HG03342 (cell line): Measurements from ENCODE around the gene LSM14B.
"Not testable (repeated sequence)": the region's sequence is repeated elsewhere in the genome, so short reads cannot be mapped to it uniquely, and the experiment has no call there.

Source experiments
- ATAC-seq: cut with Tn5 transposase; IDR thresholded peaks from one replicate; pipeline ENCODE4 v1.9.1; 2021; ENCODE audit warnings: mild to moderate bottlenecking, moderate library complexity; ENCODE audit not compliant: unreplicated experiment

Gene LSM14B

DNA sequence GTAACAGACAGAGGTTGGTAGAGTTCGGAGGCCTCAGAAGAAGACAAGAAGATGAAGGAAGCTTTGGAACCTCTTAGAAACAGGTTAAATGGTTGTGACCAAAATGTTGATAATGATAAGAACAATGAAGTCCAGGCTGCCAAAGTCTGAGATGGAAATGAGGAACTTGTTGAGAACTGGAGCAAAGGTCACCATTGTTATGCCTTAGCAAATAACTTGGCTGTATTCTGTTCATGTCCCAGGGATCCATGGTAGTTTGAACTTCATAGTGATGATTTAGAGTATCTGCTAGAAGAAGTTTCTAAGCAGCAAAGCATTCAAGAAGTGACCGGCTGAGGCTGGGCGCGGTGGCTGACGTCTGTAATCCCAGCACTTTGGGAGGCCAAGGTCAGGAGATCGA lies 11.1 kb upstream of the LSM14B start:
- no peak for ATAC-seq

DNA sequence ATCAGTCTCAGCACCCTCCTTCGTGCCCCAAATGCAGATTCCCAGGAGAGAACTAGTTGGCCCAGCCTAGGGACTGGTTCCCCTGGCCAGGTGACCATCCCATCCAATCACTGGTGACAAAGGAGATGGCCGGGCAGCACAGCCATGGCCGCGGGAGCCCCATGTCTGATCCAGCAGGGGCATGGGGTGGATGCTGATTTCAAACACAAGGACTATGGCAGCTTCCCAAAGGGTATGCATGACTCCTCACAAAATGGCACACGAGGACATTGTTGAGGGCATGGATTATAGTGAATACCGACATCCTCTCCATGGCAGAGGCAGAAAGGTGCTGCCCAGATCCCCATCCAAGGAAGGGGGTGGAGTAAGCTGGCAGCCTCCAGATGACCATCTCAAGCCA lies 9.9 kb upstream of the LSM14B start:
- no peak for ATAC-seq

DNA sequence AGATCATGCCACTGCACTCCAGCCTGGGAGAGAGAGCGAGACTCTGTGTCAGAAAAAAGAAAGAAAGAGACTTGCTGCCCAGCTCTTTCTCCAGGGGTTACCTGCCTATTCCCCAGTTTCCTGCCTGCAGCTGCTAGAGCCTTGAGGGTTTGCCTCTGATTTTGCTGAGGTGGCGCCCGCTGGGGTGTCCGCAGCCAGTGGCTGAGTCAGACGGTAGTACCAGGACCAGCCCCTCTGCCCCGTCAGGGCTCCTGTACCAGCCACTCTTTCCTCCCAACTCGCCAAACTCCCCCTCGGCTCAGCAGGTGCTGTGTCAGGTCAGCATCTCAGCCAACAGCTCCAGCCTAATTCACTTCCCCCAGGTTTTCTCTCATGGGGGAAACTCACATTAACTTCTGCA lies 7.4 kb upstream of the LSM14B start:
- ATAC-seq: no peak

DNA sequence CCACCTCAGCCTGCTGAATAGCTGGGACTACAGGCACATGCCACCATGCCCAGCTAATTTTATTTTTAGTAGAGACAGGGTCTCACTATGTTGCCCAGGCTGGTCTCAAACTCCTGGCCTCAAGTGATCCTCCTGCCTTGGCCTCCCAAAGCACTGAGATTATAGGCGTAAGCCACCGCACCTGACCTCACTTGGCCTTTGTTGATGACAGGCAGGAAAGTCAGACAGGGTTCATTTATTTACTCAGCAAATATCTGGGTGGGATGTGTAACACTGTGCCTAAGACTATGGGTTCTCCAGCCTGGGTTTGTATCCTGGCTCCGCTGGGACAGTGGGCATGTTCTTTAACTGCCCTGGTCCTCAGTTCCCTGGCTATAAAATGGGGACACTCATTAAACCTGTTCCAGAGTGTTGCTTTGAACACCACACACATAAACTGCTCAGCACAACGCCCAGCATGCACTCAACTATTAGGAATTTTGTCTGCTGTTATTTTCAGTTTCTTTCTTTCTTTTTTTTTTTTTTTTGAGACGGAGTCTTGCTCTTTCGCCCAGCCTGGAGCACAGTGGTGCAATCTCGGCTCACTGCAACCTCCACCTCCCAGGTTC lies 6.4 kb upstream of the LSM14B start:
- not testable (repeated sequence) for ATAC-seq

DNA sequence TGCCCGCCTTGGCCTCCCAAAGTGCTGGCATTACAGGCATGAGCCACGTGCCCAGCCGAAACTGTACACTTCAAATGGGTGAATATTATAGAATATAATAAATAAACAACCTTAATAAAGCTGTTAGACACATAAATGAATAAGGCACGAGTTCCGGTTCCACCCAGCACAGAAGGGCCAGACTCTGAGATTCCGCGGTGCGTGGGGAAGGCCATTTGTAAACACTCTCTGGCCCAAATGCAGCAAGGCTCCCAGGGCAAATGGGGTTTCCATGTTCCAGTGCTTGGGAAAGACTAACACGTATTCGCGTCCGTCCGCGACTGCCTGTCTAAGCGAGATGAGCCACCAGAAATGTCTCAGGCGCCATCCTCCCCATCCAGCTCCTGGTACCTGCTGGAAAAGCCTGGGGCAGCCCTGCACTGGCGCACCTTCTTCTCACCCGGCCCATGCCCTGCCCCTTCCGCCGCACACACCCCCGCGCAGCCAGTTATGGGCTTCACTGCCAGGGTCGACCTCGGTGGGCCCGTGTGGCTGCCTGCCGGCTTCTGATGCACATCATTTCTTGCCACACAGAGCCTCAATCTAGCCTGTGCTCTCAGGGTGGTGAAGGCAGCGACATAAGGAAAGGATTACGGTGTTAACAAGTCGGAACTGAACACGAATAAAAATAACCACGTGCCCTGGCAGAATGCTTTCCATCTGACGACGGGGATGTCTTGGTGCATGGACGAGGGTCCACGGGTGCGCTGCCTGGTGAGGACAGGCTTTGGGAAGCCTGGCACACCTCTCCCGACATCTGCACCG lies 5.5 kb upstream of the LSM14B start:
- no peak for ATAC-seq

DNA sequence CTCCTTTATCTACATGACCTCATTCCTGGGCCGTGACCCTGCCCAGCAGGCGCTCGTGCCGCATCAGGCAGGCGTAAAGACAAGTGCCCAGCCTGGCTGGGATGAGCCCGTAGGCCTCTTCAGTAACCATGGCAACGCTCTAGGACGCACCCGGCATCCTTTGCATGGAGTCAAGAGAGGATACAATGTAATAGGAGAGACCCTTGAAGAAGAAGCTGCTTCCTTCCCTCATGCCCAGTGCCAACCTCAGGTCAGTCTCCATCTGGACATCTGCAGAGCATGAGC lies 5.0 kb upstream of the LSM14B start:
- ATAC-seq: no peak

DNA sequence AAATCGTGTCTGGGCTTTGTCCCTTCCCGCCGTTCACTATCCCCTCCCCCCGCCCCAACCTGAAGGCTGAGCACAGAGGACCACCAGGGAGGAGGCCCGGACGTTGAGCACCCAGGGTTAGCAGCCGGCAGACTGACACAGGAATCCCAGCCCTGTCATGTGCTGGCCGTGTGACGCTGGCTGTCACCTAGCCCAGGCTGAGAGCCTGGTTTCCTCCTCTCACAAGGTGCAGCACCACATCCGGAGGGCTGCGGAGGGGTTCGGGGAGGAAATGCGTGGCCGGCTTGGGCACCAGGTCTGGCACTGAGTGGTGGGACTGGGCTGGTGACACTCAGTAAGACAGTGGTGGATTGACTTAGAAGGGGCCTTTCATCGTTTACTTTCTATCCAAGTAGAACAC lies 4.6 kb upstream of the LSM14B start:
- no peak for ATAC-seq

DNA sequence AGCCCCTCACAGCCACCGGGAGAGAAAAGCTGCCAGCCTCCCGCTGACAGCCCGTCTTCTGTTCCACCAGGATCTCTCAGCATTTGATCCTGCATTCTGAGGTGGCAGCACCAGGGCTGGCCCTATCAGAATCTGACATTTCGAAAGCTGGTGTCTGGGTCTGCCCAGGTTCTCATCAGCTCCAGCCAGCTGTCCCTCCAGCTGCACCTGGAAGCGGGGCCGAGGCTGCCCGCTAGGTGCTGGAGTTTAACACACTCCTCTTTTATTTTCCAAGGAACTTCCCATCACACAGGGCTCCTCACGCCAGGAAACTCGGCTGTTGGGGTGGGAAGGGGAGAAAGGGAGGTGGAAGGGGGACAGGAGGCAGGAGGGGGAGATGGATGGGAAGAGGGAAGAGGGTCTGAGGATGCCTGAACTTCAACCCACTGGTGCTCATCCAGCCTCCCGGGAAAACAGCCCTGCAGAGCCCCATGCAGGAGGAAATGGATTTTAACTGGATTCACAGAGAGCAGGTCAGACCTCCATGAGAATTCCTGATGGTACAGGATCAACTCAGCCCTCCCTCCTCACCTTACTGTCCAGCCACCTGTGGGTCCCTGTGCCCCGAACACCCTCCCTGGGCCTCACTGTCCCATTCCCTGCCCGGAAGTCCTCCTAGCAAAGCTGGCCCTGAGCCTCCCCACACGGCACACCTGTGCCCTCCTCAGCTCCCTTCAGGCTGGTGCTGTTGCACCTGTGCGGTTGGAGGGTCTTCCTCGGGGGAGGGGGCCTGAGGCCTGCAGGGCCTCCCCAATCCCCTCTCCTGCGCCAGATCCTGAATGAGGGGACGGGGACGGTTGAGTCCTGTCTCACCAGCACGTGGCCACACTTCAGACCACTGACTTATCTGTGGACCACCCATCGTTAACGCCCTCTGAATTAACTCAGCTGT lies 3.9 kb upstream of the LSM14B start:
- ATAC-seq: no peak

DNA sequence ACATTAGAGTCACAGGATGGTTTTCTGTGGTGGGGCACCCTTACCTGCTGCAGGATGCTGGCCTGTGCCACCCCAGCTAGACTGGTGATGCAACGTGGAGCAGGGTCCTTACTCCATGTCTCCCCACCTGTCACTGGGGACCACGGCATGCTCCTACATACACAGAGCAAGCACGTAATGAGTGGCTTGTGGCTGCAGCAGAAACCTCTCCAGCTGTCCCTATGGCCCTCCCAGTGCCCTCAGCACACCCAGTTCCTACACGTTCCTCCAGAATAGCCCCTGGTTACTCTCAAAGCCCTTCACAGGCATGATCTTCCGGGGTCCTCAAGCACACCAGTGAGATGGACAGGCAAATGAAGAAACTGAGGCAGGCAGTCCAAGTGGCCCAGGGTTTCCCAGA lies 3.2 kb upstream of the LSM14B start:
- no peak for ATAC-seq

DNA sequence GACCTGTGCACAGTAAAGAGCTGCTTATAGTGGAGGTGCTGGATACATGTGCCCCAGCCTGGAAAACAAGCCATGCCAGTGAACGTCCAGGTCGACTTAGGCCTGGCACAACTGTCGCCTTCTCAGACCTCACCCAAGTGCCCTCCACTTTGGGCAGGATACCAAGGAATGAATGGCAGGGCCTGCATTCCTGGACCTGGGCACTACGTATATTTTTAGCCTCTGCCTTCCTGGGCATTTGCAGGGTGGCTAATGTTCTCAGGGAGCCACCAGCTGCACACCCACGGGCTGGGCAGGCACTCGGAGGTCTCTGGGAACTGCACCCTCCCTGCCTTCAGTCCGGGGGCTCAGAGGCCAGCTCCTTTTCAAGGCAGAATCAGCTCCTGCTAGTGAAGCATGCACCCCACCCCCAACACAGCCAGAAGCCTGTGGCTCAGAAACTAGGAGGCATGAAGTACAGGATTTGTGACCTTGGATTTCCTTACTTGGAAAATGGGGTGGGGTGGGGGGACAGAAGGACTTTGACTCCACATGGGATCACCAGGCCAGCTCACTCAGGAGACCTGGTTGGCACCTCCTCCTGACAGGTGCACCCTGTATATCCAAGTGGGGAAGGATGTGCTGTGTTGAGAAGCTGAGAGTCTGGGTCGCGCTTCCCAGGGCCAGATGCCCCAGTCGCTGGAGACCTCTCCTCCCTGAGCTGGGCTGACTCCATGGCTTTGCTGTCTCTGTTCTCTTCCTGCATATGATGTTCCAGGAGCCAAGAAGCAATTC lies 2.5 kb upstream of the LSM14B start:
- ATAC-seq: no peak

DNA sequence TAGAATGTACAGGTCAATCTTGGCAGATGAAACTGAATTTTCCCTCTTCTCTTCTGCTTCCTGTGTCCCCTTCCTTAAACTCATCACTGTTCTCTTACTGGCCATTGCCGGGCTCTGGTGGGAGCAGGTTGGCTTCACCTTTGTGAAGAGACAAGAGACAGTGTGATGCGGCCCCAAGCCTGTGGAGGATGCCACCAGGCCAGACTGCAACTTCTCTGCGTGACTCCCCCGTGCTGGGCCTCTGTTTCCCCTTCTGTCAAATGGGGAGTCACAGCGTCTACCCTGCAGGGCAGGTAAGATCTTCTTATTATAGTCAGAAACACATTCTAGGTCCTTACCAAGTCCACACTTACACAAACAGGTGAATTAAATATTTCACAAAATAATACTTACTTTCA lies 1.9 kb upstream of the LSM14B start:
- ATAC-seq: no peak

DNA sequence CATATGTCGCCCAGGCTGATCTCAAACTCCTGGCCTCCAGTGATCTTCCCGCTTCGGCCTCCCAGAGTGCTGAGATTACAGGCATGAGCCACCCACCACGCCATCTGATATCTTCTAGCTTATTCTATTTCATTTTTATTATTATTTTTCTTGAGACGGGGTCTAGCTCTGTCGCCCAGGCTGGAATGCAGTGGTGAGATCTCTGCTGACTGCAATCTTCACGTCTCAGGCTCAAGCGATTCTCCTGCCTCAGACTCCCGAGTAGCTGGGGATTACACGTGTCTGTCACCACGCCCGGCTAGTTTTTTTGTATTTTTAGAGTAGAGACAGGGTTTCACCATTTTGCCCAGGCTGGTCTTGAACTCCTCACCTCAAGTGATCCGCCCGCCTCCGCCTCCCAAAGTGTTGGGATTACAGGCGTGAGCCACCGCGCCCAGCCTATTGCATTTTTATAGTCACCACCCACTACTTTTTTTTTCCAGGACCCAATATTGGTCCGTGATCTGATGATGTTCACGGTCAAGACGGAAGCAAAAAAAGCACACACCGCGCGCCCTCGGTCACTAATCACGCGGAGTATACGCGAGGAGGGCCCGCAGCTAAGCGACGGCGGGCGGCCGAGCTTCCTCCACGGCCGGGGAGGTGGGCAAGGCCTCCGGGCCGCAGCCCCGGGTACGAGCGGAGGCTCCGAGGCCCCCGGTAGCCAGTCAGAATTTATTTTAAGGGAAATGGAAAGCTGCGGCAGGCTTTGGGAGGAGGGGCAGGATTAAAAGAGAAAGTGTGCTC lies 1.1 kb upstream of the LSM14B start:
- peak; percentile 9 for ATAC-seq

DNA sequence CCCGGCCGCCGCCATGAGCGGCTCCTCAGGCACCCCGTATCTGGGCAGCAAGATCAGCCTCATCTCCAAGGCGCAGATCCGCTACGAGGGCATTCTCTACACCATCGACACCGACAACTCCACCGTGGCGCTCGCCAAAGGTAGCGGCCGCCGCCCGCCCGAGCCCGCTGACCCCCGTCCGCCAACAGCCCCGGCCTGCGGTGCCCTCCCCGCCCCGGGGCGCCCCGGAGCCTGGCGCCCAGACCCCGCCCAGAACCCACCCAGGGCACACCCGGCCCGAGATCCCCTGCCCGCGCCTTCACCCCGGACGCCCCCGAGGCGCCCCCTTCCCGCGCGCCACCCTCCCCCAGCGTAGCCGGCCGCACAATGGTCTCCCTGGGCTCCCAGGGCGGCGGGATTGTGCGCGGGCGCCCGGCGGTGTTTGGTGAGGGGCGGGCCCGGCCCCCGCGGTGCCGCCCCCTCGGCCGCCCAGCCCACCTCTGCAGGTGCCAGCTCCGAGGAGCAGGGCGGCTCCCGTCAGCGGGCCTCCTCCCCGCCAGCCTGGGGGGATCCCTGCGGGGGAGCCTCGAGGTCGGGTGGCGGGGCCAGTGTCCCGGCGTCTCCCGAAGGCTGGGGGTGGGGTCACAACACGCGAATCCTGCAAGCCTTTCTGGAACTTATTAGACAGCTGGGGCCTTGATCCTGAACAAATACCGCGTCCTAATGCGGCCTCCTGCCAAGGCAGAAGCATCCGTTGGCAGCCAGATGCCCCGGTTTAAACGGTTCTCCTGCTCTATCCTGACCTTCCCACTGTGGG lies 577 bp downstream of the LSM14B start:
- peak; percentile 11 for ATAC-seq

DNA sequence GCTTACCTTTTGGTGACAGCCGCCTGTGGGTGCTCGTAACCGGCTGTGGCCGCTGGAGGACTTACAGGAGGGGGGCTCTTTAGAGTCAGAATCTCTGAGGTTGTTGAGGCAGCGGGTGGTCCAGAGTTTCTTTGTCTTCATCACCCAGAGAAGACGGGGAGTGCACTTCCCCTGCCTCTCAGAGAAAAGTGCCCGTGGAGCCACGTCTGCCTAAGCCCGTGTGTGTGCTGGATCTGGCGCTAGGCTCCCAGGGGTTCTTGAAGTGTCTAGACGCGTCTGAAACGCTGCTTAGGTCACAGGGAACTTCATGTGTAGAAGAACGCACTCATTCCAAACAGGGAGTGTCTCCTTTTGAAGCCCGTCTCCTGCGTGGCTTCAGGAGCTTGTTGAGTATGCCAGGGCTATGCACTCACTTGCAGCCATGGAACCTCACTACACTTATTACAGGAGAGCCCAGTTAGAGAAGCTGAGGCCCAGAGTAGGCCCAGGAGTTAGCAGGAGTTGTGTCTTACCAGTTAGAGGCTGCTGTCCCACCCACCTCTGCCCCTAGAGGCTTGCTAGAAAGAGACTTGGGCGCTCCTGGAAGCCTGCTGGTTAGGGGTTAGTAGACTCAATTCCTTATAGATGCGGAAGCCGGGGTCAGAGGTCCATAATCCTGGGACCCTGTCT lies 1.3 kb downstream of the LSM14B start:
- ATAC-seq: no peak

DNA sequence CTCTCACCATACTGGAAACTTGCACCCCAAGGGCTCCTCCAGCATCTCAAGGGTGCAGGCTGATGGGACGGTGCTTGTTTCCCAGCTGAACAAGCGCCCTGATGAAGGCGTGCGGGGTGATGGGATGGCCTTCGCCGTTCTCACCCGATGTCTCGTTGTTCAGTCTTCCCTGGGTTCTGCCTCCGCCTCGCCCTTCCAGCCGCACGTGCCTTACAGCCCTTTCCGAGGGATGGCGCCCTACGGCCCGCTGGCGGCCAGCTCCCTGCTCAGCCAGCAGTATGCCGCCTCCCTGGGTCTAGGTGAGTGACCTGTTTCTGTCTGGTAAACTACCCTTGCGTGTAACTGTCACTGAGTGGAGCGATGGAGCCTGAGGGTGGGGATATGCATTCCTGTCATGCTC lies 3.9 kb downstream of the LSM14B start:
- no peak for ATAC-seq

DNA sequence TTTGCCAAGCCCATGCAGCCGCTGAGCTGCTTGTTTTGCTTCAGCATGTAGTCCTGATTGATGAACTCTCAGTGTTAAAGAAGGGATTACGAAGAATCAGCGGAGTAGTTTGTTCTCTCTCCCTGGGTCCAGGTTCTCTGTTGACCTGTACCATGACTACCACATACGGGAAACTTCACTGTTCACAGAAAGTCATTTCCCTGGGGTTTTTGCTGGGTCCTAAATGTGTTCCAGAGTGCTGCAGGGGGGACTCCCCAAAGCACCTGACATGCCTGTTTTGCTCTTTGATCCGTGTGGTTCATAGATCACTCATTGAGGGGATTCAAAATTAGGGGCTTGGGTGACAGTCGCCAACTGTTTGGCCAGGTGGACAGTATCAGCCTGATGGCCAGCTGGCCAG lies 5.5 kb downstream of the LSM14B start:
- no peak for ATAC-seq

DNA sequence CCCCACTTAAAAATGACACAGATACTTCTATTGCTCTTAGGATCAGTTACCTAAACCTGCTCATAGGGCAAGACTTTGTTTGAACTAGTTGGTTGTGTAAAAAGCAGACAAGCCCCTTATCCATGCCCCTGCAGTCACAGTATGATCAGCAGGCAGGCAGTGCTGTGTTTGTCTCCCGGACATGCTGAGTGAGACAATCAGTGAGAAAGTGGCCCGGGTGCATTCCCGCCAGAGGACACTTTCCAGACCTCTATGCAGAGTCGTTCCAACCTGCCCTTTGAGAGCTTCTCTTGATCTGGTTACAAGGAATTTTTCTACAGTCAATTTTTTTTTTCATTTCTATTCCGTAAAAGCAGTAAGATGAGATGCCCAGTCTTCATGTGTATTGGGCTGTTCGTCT lies 6.2 kb downstream of the LSM14B start:
- no peak for ATAC-seq

DNA sequence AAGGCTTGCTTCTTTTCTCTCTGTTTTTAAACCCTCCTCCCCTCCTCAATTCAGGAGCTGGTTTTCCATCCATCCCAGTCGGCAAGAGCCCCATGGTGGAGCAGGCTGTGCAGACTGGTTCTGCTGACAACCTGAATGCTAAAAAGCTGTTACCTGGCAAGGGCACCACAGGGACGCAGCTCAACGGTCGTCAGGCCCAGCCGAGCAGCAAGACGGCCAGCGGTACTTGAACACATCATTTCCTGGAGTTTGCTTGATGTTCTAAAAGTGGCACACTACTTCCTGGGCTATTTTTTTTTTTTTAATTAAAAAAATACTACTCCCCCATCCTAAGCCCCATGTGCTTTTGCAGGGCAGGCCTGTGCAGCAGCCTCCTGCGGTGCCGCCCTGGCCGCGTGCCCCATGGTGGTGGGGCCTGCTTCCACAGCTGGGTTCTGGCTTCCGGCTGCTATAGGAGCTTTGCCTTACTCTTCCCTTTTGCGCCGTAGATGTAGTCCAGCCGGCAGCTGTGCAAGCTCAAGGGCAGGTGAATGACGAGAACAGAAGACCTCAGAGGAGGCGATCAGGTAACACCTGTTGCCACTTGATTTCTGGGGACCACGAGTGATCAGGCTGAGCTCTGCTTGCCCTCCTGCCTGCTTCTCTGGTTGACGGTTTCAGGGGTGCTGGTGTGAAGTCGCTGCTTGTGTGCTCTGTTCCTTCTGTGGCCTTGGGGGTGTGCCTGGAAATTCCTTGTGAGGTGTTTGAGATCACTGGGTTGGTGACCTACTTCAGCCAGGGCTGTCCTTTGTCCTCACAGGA lies 7.7 kb downstream of the LSM14B start:
- no peak for ATAC-seq
